Neural progenitor cell (in vitro differentiated cells): ENCODE data around the gene JAKMIP2.
"Not testable (repeated sequence)": the region's sequence is repeated elsewhere in the genome, so short reads cannot be mapped to it uniquely, and the experiment has no call there.

Source experiments
- CTCF ChIP-seq: fragments of 200-600 bp; sonication (generic); IDR thresholded peaks from 2 replicates; pipeline ENCODE4 v1.5.1; 2017; ENCODE audit warnings: antibody characterized with exemption, mild to moderate bottlenecking
- EZH2 ChIP-seq: fragments of 200-600 bp; sonication (generic); IDR thresholded peaks from 2 replicates; pipeline ENCODE4 v1.6.1; 2017; ENCODE audit warnings: antibody characterized with exemption, mild to moderate bottlenecking, moderate library complexity
- EZH2phosphoT487 ChIP-seq: fragments of 200-600 bp; sonication (generic); IDR thresholded peaks from 2 replicates; pipeline ENCODE4 v1.6.1; 2017; ENCODE audit warnings: antibody characterized with exemption

- not testable (repeated sequence) for TF ChIP-seq CTCF, EZH2, EZH2phosphoT487
Observed at GRCh38 chr5:147553817-147554216, 228.7 kb downstream of the JAKMIP2 start.
